MCF 10A (cell line): ENCODE measurements around the gene HUS1. TPM values are rescaled to one million over a fixed set of nuclear protein-coding genes. Genes with fewer than 3 reads are reported as not detected.

Source experiments
- BruUV-seq: library from RNA; stranded (reverse); fragments of 400-500 nt; replicated peaks from 2 replicates; lab custom pipeline; 2021; lab: Mats Ljungman, UMichigan
- CTCF ChIA-PET: fragments of 300-600 bp; sonication (Branson Sonifier 250); formaldehyde crosslinking; extraction: SDS; loops from one replicate; lab custom pipeline; 2021; ENCODE audit warnings: antibody characterized with exemption, inconsistent platforms; lab: Yijun Ruan, JAX
- POLR2A ChIA-PET: fragments of 300-600, 350-650 bp; sonication (Branson Sonifier 250); formaldehyde crosslinking; extraction: SDS; loops from one replicate; lab custom pipeline; 2020; ENCODE audit warnings: antibody characterized with exemption, inconsistent platforms; lab: Yijun Ruan, JAX
- DNase-seq: peaks from one replicate; pipeline ENCODE4 v3.0.0-alpha.2; 2018; ENCODE audit not compliant: unreplicated experiment
- H3K27ac Mint-ChIP-seq: one replicate; pipeline ENCODE4 v1.8.0; 2022; ENCODE audit warnings: mild to moderate bottlenecking, low read depth, mixed read lengths; ENCODE audit not compliant: unreplicated experiment
- H3K27me3 Mint-ChIP-seq: one replicate; pipeline ENCODE4 v1.8.0; 2022; ENCODE audit warnings: mixed read lengths; ENCODE audit not compliant: insufficient read depth, unreplicated experiment
- H3K36me3 Mint-ChIP-seq: one replicate; pipeline ENCODE4 v1.8.0; 2022; ENCODE audit warnings: mild to moderate bottlenecking, moderate library complexity, mixed read lengths; ENCODE audit not compliant: insufficient read depth, unreplicated experiment
- H3K4me1 Mint-ChIP-seq: one replicate; pipeline ENCODE4 v1.8.0; 2022; ENCODE audit warnings: mixed read lengths; ENCODE audit not compliant: insufficient read depth, unreplicated experiment
- H3K4me3 Mint-ChIP-seq: one replicate; pipeline ENCODE4 v1.8.0; 2022; ENCODE audit warnings: mild to moderate bottlenecking, moderate library complexity, mixed read lengths; ENCODE audit not compliant: unreplicated experiment
- H3K9me3 Mint-ChIP-seq: one replicate; pipeline ENCODE4 v1.8.0; 2022; ENCODE audit warnings: mixed read lengths; ENCODE audit not compliant: unreplicated experiment
- intact Hi-C: fragments of 100-400 bp; cut with micrococcal nuclease; formaldehyde crosslinking; loops from 2 replicates; pipeline ENCODE4 v1.14.1; 2022
- total RNA-seq: library from RNA; stranded (reverse); gene quantifications from 2 replicates; pipeline ENCODE4 v1.2.3, GENCODE V29; 2022
- TF ChIP-seq, protein P1 (sequence below): fragments of 200-600 bp; IDR thresholded peaks from one replicate; pipeline ENCODE4 v1.8.0; 2022; ENCODE audit warnings: antibody characterized with exemption, mild to moderate bottlenecking; ENCODE audit not compliant: unreplicated experiment

HUS1 gene
- total RNA-seq, 1 experiment from 2014 or later: 42.8 TPM

DNA sequence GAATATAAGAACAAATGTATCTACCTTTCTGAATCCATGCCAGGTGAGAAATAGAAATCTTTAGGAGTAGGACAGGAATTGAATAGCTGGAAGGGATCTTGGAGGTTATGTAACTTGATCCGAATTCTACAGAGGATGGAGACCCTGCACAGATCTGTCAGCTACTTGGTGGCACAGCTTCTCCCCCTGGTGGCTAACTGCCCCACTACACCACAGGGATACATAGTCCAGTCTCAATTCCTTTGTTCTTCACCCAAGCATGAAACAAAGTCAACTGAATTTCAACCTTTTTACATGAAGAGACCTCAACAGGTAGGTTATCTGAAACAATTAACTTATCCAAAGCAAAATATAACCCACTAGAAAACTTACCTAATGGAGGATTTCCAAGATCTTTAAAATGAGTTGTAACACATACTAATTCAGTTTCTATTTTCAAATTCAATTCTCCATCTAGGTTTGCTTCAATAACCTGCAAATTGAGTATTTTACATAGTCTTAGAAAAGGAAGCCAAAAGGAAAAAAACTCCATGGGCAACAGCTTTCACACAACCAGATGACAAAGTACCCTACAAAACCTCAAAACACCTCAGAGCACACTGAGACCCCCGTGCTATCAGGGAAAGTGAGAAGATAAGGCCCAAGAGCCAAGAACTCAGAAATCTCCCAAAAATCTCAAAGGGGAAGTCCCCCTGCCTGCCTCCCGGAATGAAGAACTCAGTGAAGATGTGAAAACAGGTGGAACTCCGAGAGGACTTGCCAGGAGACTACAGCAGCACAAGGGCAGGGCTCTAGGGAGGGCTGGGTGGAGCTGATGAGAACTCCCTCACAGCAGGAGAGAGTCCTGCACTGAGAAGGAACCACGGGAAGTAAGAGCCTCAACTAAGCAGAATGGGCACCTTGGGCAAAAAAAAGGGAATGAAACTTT lies 10.3 kb downstream of the HUS1 start:
- Mint-ChIP-seq H3K9me3 (no peaks in the 10 kb centered on the region), H3K36me3 (peaks cover 84% of the 10 kb centered on the region), H3K4me3 (no peak overlapping the region), H3K4me1 (peaks cover 2% of the 10 kb centered on the region), H3K27ac (no peak overlapping the region), H3K27me3 (no peaks in the 10 kb centered on the region)
- ChIA-PET POLR2A (interaction anchor here (0.5 to 1.0 kb wide), 2 partner anchors 10 to 54 kb away, joined by 3 read pairs; no protein-coding TSS in a partner anchor), CTCF (interaction anchor here (0.6 to 2.3 kb wide), 19 partner anchors 9 to 703 kb away, joined by 3 to 17 read pairs (median 4); partner anchors contain the start of gene PKD1L1)
- intact Hi-C loops: no loop called here
- TF ChIP-seq, protein P1, sequence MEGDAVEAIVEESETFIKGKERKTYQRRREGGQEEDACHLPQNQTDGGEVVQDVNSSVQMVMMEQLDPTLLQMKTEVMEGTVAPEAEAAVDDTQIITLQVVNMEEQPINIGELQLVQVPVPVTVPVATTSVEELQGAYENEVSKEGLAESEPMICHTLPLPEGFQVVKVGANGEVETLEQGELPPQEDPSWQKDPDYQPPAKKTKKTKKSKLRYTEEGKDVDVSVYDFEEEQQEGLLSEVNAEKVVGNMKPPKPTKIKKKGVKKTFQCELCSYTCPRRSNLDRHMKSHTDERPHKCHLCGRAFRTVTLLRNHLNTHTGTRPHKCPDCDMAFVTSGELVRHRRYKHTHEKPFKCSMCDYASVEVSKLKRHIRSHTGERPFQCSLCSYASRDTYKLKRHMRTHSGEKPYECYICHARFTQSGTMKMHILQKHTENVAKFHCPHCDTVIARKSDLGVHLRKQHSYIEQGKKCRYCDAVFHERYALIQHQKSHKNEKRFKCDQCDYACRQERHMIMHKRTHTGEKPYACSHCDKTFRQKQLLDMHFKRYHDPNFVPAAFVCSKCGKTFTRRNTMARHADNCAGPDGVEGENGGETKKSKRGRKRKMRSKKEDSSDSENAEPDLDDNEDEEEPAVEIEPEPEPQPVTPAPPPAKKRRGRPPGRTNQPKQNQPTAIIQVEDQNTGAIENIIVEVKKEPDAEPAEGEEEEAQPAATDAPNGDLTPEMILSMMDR: peak; percentile 80
- BruUV-seq: no TSS peak
- peak; percentile 60 for DNase-seq

- BruUV-seq: no TSS peak
- no peak for DNase-seq
- Mint-ChIP-seq H3K36me3 (peaks cover 84% of the 10 kb centered on the region), H3K27ac (no peak overlapping the region), H3K4me1 (no peaks in the 10 kb centered on the region), H3K27me3 (no peaks in the 10 kb centered on the region), H3K4me3 (no peak overlapping the region), H3K9me3 (no peaks in the 10 kb centered on the region)
- CTCF ChIA-PET: interaction anchor here (0.7 to 1.6 kb wide), 6 partner anchors 23 to 1868 kb away, joined by 3 to 6 read pairs (median 3); no protein-coding TSS in a partner anchor
- POLR2A ChIA-PET: no interaction called here
- intact Hi-C loops: no loop called here
- TF ChIP-seq, protein P1: no peak
Measured at GRCh38 chr7:47967708-47968107, 11.7 kb downstream of the HUS1 start.

- no peak overlapping the region for H3K4me3 Mint-ChIP-seq
- ChIA-PET POLR2A (no interaction called here), CTCF (interaction anchor here (0.6 to 1.5 kb wide), 11 partner anchors 9 to 1868 kb away, joined by 3 to 9 read pairs (median 3); no protein-coding TSS in a partner anchor)
- H3K36me3 Mint-ChIP-seq: peaks cover 80% of the 10 kb centered on the region
- TF ChIP-seq, protein P1: no peak
- intact Hi-C loops: no loop called here
- no peaks in the 10 kb centered on the region for H3K9me3 Mint-ChIP-seq
- BruUV-seq: no TSS peak
- H3K27ac Mint-ChIP-seq: no peak overlapping the region
- H3K27me3 Mint-ChIP-seq: no peaks in the 10 kb centered on the region
- DNase-seq: no peak
- no peaks in the 10 kb centered on the region for H3K4me1 Mint-ChIP-seq
Measured at GRCh38 chr7:47967123-47967522, 12.3 kb downstream of the HUS1 start.

DNA sequence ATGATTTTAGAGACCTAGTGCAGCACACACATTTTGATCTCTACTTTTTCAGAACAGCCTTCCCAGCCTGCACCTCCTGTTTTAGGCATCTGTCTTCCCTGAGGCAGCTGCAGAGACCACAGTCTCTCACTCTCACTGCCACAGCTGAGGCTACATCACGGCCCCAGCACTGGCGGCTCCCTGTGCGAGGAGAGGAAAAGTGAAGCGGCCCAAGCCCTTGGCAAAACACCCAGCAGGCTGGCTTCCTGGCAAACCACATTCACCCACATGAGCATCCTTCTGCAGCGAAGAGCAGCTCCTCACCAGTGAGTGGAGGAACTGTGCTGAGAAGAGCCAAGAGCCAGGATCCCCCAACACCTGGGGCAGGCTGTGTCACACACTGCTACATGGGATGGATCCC lies 14.0 kb downstream of the HUS1 start:
- Mint-ChIP-seq H3K27ac (peak overlapping the region; percentile 73), H3K4me1 (no peaks in the 10 kb centered on the region), H3K9me3 (no peaks in the 10 kb centered on the region), H3K36me3 (peaks cover 89% of the 10 kb centered on the region), H3K4me3 (no peak overlapping the region), H3K27me3 (no peaks in the 10 kb centered on the region)
- ChIA-PET POLR2A (interaction anchor here (1.5 kb wide), 1 partner anchor 123 kb away, joined by 3 read pairs; the partner anchor contains the start of gene UPP1), CTCF (interaction anchor here (0.6 to 4.1 kb wide), 5 partner anchors 16 to 371 kb away, joined by 3 to 23 read pairs (median 6); no protein-coding TSS in a partner anchor)
- BruUV-seq: no TSS peak
- DNase-seq: no peak
- TF ChIP-seq, protein P1: no peak
- intact Hi-C loops: no loop called here
